GM23338 (cell line): ENCODE measurements around the gene NPFF. TPM values are rescaled to one million over a fixed set of nuclear protein-coding genes. Genes with fewer than 3 reads are reported as not detected.

Source experiments
- ATAC-seq: fragments of 200-7000 bp; cut with Tn5 transposase; 3 replicates; pipeline ENCODE4 v1.9.1; 2020
- DNase-seq: peaks from one replicate; pipeline ENCODE4 v3.0.0-alpha.2; 2015; ENCODE audit warnings: low spot score
- H2AFZ ChIP-seq: fragments of 200-600 bp; sonication (generic); 2 replicates; pipeline ENCODE4 v1.8.0; 2016; ENCODE audit warnings: antibody characterized with exemption, mild to moderate bottlenecking, moderate library complexity
- H3F3A ChIP-seq: fragments of 200-600 bp; sonication (generic); replicated peaks from 2 replicates; pipeline ENCODE4 v1.8.0; 2017; ENCODE audit warnings: antibody characterized with exemption, mixed run types, low read depth
- H3K27ac ChIP-seq: fragments of 200-600 bp; sonication (generic); 2 replicates; pipeline ENCODE4 v1.6.1; 2016; ENCODE audit warnings: low read depth
- H3K27me3 ChIP-seq: fragments of 200-600 bp; sonication (generic); 2 replicates; pipeline ENCODE4 v1.8.0; 2016; ENCODE audit warnings: mild to moderate bottlenecking, mixed run types, moderate library complexity; ENCODE audit not compliant: insufficient read depth
- H3K36me3 ChIP-seq: fragments of 200-600 bp; sonication (generic); 2 replicates; pipeline ENCODE4 v1.8.0; 2016; ENCODE audit warnings: mild to moderate bottlenecking; ENCODE audit not compliant: insufficient read depth
- H3K4me1 ChIP-seq: fragments of 200-600 bp; sonication (generic); 2 replicates; pipeline ENCODE4 v1.8.0; 2016; ENCODE audit warnings: mild to moderate bottlenecking, moderate library complexity; ENCODE audit not compliant: insufficient read depth
- H3K4me2 ChIP-seq: fragments of 200-600 bp; sonication (generic); 2 replicates; pipeline ENCODE4 v1.7.1; 2017; ENCODE audit warnings: mixed run types
- H3K4me3 ChIP-seq: fragments of 200-600 bp; sonication (generic); 2 replicates; pipeline ENCODE4 v1.6.1; 2016; ENCODE audit warnings: mixed run types
- H3K79me2 ChIP-seq: fragments of 200-600 bp; sonication (generic); replicated peaks from 2 replicates; pipeline ENCODE4 v1.8.0; 2017; ENCODE audit warnings: mild to moderate bottlenecking; ENCODE audit not compliant: insufficient read depth
- H3K9me2 ChIP-seq: fragments of 200-600 bp; sonication (generic); 2 replicates; pipeline ENCODE4 v1.8.0; 2017; ENCODE audit not compliant: insufficient read depth
- H4K20me1 ChIP-seq: fragments of 200-600 bp; sonication (generic); replicated peaks from 2 replicates; pipeline ENCODE4 v1.8.0; 2017; ENCODE audit warnings: mild to moderate bottlenecking; ENCODE audit not compliant: insufficient read depth
- H3K27ac Mint-ChIP-seq: 2 replicates; pipeline ENCODE4 v1.8.0; 2020; ENCODE audit warnings: inconsistent platforms, mild to moderate bottlenecking, moderate library complexity, mixed read lengths
- H3K27me3 Mint-ChIP-seq: 3 replicates; pipeline ENCODE4 v1.8.0; 2022; ENCODE audit warnings: low read depth, mild to moderate bottlenecking, moderate library complexity, mixed read lengths, inconsistent platforms; ENCODE audit not compliant: insufficient read depth, poor library complexity
- H3K36me3 Mint-ChIP-seq: 3 replicates; pipeline ENCODE4 v1.8.0; 2021; ENCODE audit warnings: low read depth, mild to moderate bottlenecking, inconsistent platforms, moderate library complexity, mixed read lengths
- H3K4me1 Mint-ChIP-seq: 3 replicates; pipeline ENCODE4 v1.8.0; 2020; ENCODE audit warnings: mild to moderate bottlenecking, inconsistent platforms, mixed read lengths
- H3K4me3 Mint-ChIP-seq: 3 replicates; pipeline ENCODE4 v1.8.0; 2021; ENCODE audit warnings: moderate library complexity, mild to moderate bottlenecking, inconsistent platforms, mixed read lengths
- H3K9me3 Mint-ChIP-seq: 3 replicates; pipeline ENCODE4 v1.8.0; 2020; ENCODE audit warnings: moderate library complexity, mild to moderate bottlenecking, inconsistent platforms, mixed read lengths
- CREB1 ChIP-seq: fragments of 250-450 bp; sonication (Bioruptor Pico); IDR thresholded peaks from 2 replicates; pipeline ENCODE4 v1.5.0; 2020; ENCODE audit warnings: low read depth, mild to moderate bottlenecking, moderate library complexity
- JUNB ChIP-seq: IDR thresholded peaks from one replicate; pipeline ENCODE4 v1.6.1; 2016; ENCODE audit warnings: antibody characterized with exemption; ENCODE audit not compliant: unreplicated experiment
- NANOG ChIP-seq: IDR thresholded peaks from 2 replicates; pipeline ENCODE4 v1.6.1; 2016; ENCODE audit warnings: antibody characterized with exemption, borderline replicate concordance
- POLR2AphosphoS5 ChIP-seq: IDR thresholded peaks from 2 replicates; pipeline ENCODE4 v1.6.1; 2016; ENCODE audit warnings: antibody characterized with exemption, low read depth
- ZNF331 ChIP-seq: fragments of 250-450 bp; sonication (Bioruptor Pico); IDR thresholded peaks from 2 replicates; pipeline ENCODE4 v1.5.0; 2020; ENCODE audit warnings: low read depth, mild to moderate bottlenecking, moderate library complexity
- ZNF462 ChIP-seq: fragments of 250-450 bp; sonication (Bioruptor Pico); IDR thresholded peaks from 2 replicates; pipeline ENCODE4 v1.5.0; 2020; ENCODE audit warnings: mild to moderate bottlenecking, moderate library complexity
- polyA plus RNA-seq: library from polyadenylated mRNA; unstranded; fragments of >200 nt; fragmentation: Nextera tagmentation; extraction: Ambion mirVana; gene quantifications from 2 replicates; pipeline ENCODE4 v1.2.1, GENCODE V29; 2016
- total RNA-seq: library from RNA; depleted of rRNA; stranded (reverse); fragments of >200 nt; shearing (Covaris generic); gene quantifications from 2 replicates; pipeline ENCODE4 v1.2.3, GENCODE V29; 2014
- TF ChIP-seq, protein P1 (sequence below), 2 experiments: fragments of 200-600 bp in 1 of 2; sonication (generic) in 1 of 2; conservative IDR thresholded peaks; 2 replicates each; pipeline versions ENCODE4 v1.5.1 to v1.6.1; 2016 to 2017; ENCODE audit warnings: antibody characterized with exemption in 2 of 2, low read depth in 2 of 2, mild to moderate bottlenecking in 2 of 2, moderate library complexity in 1 of 2

NPFF gene
- total and polyA plus RNA-seq, 2 experiments from 2014 or later = 0.69 to 0.71 TPM

GRCh38 chr12:53506450-53506785, 866 bp downstream of the NPFF start:
- Histone ChIP-seq H3K4me3 (no peak overlapping the region), H3K9me2 (no peaks in the 10 kb centered on the region), H3K36me3 (no peaks in the 10 kb centered on the region; the same call in 1 of the 2 replicates), H2AFZ (no peak overlapping the region), H4K20me1 (no peaks in the 10 kb centered on the region), H3K4me1 (peaks cover 8% of the 10 kb centered on the region), H3K4me2 (no peak overlapping the region), H3F3A (peaks cover 4% of the 10 kb centered on the region; the same call in 1 of the 2 replicates), H3K79me2 (peaks cover 12% of the 10 kb centered on the region), H3K27me3 (no peaks in the 10 kb centered on the region), H3K27ac (no peak overlapping the region)
- Mint-ChIP-seq H3K27ac (no peak overlapping the region), H3K4me1 (peaks cover 15% of the 10 kb centered on the region), H3K36me3 (peaks cover 35% of the 10 kb centered on the region), H3K9me3 (no peaks in the 10 kb centered on the region; the same call in 2 of the 3 replicates), H3K27me3 (peaks cover 15% of the 10 kb centered on the region), H3K4me3 (no peak overlapping the region)
- ATAC-seq = no peak
- DNase-seq = no peak
- TF ChIP-seq, protein P1, sequence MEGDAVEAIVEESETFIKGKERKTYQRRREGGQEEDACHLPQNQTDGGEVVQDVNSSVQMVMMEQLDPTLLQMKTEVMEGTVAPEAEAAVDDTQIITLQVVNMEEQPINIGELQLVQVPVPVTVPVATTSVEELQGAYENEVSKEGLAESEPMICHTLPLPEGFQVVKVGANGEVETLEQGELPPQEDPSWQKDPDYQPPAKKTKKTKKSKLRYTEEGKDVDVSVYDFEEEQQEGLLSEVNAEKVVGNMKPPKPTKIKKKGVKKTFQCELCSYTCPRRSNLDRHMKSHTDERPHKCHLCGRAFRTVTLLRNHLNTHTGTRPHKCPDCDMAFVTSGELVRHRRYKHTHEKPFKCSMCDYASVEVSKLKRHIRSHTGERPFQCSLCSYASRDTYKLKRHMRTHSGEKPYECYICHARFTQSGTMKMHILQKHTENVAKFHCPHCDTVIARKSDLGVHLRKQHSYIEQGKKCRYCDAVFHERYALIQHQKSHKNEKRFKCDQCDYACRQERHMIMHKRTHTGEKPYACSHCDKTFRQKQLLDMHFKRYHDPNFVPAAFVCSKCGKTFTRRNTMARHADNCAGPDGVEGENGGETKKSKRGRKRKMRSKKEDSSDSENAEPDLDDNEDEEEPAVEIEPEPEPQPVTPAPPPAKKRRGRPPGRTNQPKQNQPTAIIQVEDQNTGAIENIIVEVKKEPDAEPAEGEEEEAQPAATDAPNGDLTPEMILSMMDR (conservative IDR thresholded peaks at IDR 0.05; ENCODE audit: low read depth in 2 of 2) = no peak
- no peak for TF ChIP-seq CREB1 (CRISPR knock-in tag)

GRCh38 chr12:53505555-53506449, 1.5 kb downstream of the NPFF start:
- Histone ChIP-seq H3K79me2 (peaks cover 12% of the 10 kb centered on the region), H2AFZ (no peak overlapping the region), H3K9me2 (no peaks in the 10 kb centered on the region), H3K27me3 (no peaks in the 10 kb centered on the region), H3K4me1 (peaks cover 8% of the 10 kb centered on the region), H3K27ac (no peak overlapping the region), H3K4me2 (no peak overlapping the region), H3K4me3 (no peak overlapping the region), H3K36me3 (no peaks in the 10 kb centered on the region; the same call in 1 of the 2 replicates), H4K20me1 (no peaks in the 10 kb centered on the region), H3F3A (peaks cover 4% of the 10 kb centered on the region; the same call in 1 of the 2 replicates)
- Mint-ChIP-seq H3K27me3 (peaks cover 17% of the 10 kb centered on the region), H3K9me3 (no peaks in the 10 kb centered on the region; the same call in 2 of the 3 replicates), H3K4me1 (peaks cover 15% of the 10 kb centered on the region), H3K36me3 (peaks cover 35% of the 10 kb centered on the region), H3K4me3 (no peak overlapping the region), H3K27ac (no peak overlapping the region)
- no peak for TF ChIP-seq POLR2AphosphoS5
- no peak for TF ChIP-seq ZNF331
- no peak for DNase-seq
- no peak for ATAC-seq

DNA sequence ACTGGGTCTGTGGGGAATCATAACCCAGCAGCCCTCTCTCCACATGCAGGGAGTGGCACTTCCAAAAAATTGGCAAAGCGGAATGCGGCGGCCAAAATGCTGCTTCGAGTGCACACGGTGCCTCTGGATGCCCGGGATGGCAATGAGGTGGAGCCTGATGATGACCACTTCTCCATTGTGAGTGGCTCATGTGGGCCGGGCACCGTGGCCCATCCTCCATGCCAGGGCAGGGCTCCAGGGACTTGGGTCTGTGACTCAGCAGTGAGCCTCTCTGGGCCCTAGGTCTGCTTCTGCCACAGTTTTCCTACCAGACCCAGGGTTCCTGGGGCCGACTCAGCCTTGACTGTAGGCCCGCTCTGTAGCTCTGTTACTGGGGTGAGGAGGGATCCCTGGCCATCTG, 2.2 kb downstream of the NPFF start:
- Histone ChIP-seq H3K4me2 (no peak overlapping the region), H3K27me3 (no peaks in the 10 kb centered on the region), H3K27ac (no peak overlapping the region), H2AFZ (no peak overlapping the region), H3F3A (peaks cover 6% of the 10 kb centered on the region), H3K4me1 (peaks cover 10% of the 10 kb centered on the region), H4K20me1 (no peaks in the 10 kb centered on the region), H3K36me3 (no peaks in the 10 kb centered on the region; the same call in 1 of the 2 replicates), H3K4me3 (no peak overlapping the region), H3K79me2 (peaks cover 12% of the 10 kb centered on the region), H3K9me2 (no peaks in the 10 kb centered on the region)
- Mint-ChIP-seq H3K4me1 (peaks cover 16% of the 10 kb centered on the region), H3K36me3 (peaks cover 35% of the 10 kb centered on the region), H3K27me3 (peaks cover 17% of the 10 kb centered on the region), H3K9me3 (no peaks in the 10 kb centered on the region; the same call in 2 of the 3 replicates), H3K4me3 (no peak overlapping the region; the same call in 2 of the 3 replicates), H3K27ac (peak overlapping the region; percentile 27; the same call in 1 of the 2 replicates)
- no peak for ATAC-seq
- DNase-seq = no peak
- TF ChIP-seq ZNF462 (CRISPR knock-in tag) (no peak), CREB1 (CRISPR knock-in tag) (no peak), NANOG (no peak), POLR2AphosphoS5 (no peak), JUNB (no peak)
